OCI-LY1 (cell line): ENCODE results near the gene RABL2B.

ENCODE experiments used
- CTCF ChIP-seq: fragments of 200-600 bp; sonication (generic), shearing (Covaris generic); IDR thresholded peaks from 2 replicates; pipeline ENCODE4 v1.5.1; 2017; ENCODE audit warnings: mild to moderate bottlenecking, antibody characterized with exemption, low read length, moderate library complexity, mixed read lengths
- EZH2 ChIP-seq: fragments of 200-600 bp; sonication (generic), shearing (Covaris generic); IDR thresholded peaks from 2 replicates; pipeline ENCODE4 v1.8.0; 2017; ENCODE audit warnings: borderline replicate concordance, mixed run types, mild to moderate bottlenecking, antibody characterized with exemption, low read length, moderate library complexity, mixed read lengths

- TF ChIP-seq EZH2, result no peak
- TF ChIP-seq CTCF, result peak; percentile 64
Observed at GRCh38 chr22:50717709-50718351, 65.6 kb downstream of the RABL2B start.
